IMR-90 (cell line): Measurements from ENCODE around the gene LPO.

Source experiments
- BHLHE40 ChIP-seq: fragments of 150-350 bp; IDR thresholded peaks from 2 replicates; pipeline ENCODE4 v1.6.1; 2016; ENCODE audit warnings: mild to moderate bottlenecking, low read depth, low read length
- CEBPB ChIP-seq: IDR thresholded peaks from 2 replicates; pipeline ENCODE4 v1.6.1; 2012; ENCODE audit warnings: low read depth, low read length, improper control_type of control experiment
- CHD1 ChIP-seq: IDR thresholded peaks from 2 replicates; pipeline ENCODE4 v1.6.1; 2012; ENCODE audit warnings: low read depth, low read length, improper control_type of control experiment
- FOS ChIP-seq: fragments of 150-350 bp; IDR thresholded peaks from 2 replicates; pipeline ENCODE4 v1.6.1; 2016; ENCODE audit warnings: low read depth, low read length
- MXI1 ChIP-seq: IDR thresholded peaks from 2 replicates; pipeline ENCODE4 v1.6.1; 2012; ENCODE audit warnings: low read depth, mild to moderate bottlenecking, low read length, moderate library complexity, borderline replicate concordance
- POLR2A ChIP-seq: IDR thresholded peaks from 2 replicates; pipeline ENCODE4 v1.6.1; 2012; ENCODE audit warnings: mild to moderate bottlenecking, low read depth, low read length
- RAD21 ChIP-seq: IDR thresholded peaks from 2 replicates; pipeline ENCODE4 v1.6.1; 2012; ENCODE audit warnings: low read length, improper control_type of control experiment
- RCOR1 ChIP-seq: IDR thresholded peaks from 2 replicates; pipeline ENCODE4 v1.6.1; 2012; ENCODE audit warnings: mild to moderate bottlenecking, low read length, improper control_type of control experiment; ENCODE audit not compliant: insufficient replicate concordance
- RFX5 ChIP-seq: IDR thresholded peaks from 2 replicates; pipeline ENCODE4 v1.8.0; 2012; ENCODE audit warnings: low read depth, mild to moderate bottlenecking, low read length, moderate library complexity
- SMC3 ChIP-seq: fragments of 150-350 bp; IDR thresholded peaks from 2 replicates; pipeline ENCODE4 v1.6.1; 2016; ENCODE audit warnings: low read depth, mild to moderate bottlenecking, antibody characterized with exemption, low read length, moderate library complexity
- TF ChIP-seq, protein P1 (sequence below): conservative IDR thresholded peaks from 2 replicates; pipeline ENCODE4 v1.5.1; 2012; ENCODE audit warnings: mild to moderate bottlenecking, low read depth, low read length, improper control_type of control experiment
- TF ChIP-seq, protein P2 (sequence below): fragments of 150-350 bp; IDR thresholded peaks from 2 replicates; pipeline ENCODE4 v1.6.1; 2017; ENCODE audit warnings: mild to moderate bottlenecking, antibody characterized with exemption, low read length, low read depth

DNA sequence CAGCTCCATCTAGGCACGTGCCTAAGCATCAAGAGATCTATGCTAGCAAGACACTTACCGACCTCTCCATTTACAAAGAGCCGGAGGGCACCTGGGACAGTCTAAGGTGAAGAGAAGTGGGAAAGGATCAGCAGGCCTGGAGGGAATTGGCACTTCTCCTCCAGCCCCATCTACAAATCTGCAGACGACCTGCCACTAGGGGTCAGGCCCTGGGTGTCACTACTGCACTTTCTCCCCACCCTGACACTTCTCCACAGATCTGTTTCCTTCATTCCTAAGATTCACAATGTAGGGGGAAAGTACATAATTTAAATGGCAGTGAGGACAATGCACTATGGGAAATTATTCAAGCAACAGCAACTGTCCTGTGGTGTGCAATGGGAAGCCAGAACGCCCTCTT, 27.5 kb upstream of the LPO start:
- TF ChIP-seq, protein P1, sequence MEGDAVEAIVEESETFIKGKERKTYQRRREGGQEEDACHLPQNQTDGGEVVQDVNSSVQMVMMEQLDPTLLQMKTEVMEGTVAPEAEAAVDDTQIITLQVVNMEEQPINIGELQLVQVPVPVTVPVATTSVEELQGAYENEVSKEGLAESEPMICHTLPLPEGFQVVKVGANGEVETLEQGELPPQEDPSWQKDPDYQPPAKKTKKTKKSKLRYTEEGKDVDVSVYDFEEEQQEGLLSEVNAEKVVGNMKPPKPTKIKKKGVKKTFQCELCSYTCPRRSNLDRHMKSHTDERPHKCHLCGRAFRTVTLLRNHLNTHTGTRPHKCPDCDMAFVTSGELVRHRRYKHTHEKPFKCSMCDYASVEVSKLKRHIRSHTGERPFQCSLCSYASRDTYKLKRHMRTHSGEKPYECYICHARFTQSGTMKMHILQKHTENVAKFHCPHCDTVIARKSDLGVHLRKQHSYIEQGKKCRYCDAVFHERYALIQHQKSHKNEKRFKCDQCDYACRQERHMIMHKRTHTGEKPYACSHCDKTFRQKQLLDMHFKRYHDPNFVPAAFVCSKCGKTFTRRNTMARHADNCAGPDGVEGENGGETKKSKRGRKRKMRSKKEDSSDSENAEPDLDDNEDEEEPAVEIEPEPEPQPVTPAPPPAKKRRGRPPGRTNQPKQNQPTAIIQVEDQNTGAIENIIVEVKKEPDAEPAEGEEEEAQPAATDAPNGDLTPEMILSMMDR, result no peak
- TF ChIP-seq RFX5, result no peak
- TF ChIP-seq POLR2A, result no peak
- TF ChIP-seq CHD1, result no peak
- TF ChIP-seq BHLHE40, result no peak
- no peak for TF ChIP-seq SMC3
- no peak for TF ChIP-seq CEBPB
- TF ChIP-seq FOS, result no peak
- no peak for TF ChIP-seq RAD21
- TF ChIP-seq MXI1, result no peak
- TF ChIP-seq, protein P2, sequence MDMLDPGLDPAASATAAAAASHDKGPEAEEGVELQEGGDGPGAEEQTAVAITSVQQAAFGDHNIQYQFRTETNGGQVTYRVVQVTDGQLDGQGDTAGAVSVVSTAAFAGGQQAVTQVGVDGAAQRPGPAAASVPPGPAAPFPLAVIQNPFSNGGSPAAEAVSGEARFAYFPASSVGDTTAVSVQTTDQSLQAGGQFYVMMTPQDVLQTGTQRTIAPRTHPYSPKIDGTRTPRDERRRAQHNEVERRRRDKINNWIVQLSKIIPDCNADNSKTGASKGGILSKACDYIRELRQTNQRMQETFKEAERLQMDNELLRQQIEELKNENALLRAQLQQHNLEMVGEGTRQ, result no peak
- no peak for TF ChIP-seq RCOR1
